GM06990 (cell line): ENCODE results near the gene SPOCK3.

Experiments used
- DNase-seq: peaks from one replicate; pipeline ENCODE4 v3.0.0-alpha.2; 2011; ENCODE audit not compliant: insufficient read length; ENCODE audit errors: extremely low read depth
- H3K27me3 ChIP-seq: replicated peaks from 2 replicates; pipeline ENCODE4 v1.6.0; 2011; ENCODE audit warnings: low read length; ENCODE audit not compliant: control insufficient read depth, insufficient read depth
- H3K36me3 ChIP-seq: 2 replicates; pipeline ENCODE4 v1.5.1; 2011; ENCODE audit warnings: low read length; ENCODE audit not compliant: control insufficient read depth, insufficient read depth
- H3K4me3 ChIP-seq: replicated peaks from 2 replicates; pipeline ENCODE4 v1.5.1; 2011; ENCODE audit warnings: low read depth, mild to moderate bottlenecking, control low read depth, low read length
- TF ChIP-seq, protein P1 (sequence below): IDR thresholded peaks from 2 replicates; pipeline ENCODE4 v1.5.1; 2011; ENCODE audit warnings: low read length, control low read depth, mild to moderate bottlenecking, inconsistent platforms; ENCODE audit not compliant: insufficient read depth, poor library complexity, severe bottlenecking

SPOCK3 gene

GRCh38 chr4:167196344-167197012, 37.8 kb downstream of the SPOCK3 start:
- Histone ChIP-seq H3K4me3 (no peak overlapping the region), H3K27me3 (no peaks in the 10 kb centered on the region), H3K36me3 (no peaks in the 10 kb centered on the region)
- DNase-seq: no peak
- TF ChIP-seq, protein P1, sequence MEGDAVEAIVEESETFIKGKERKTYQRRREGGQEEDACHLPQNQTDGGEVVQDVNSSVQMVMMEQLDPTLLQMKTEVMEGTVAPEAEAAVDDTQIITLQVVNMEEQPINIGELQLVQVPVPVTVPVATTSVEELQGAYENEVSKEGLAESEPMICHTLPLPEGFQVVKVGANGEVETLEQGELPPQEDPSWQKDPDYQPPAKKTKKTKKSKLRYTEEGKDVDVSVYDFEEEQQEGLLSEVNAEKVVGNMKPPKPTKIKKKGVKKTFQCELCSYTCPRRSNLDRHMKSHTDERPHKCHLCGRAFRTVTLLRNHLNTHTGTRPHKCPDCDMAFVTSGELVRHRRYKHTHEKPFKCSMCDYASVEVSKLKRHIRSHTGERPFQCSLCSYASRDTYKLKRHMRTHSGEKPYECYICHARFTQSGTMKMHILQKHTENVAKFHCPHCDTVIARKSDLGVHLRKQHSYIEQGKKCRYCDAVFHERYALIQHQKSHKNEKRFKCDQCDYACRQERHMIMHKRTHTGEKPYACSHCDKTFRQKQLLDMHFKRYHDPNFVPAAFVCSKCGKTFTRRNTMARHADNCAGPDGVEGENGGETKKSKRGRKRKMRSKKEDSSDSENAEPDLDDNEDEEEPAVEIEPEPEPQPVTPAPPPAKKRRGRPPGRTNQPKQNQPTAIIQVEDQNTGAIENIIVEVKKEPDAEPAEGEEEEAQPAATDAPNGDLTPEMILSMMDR: no peak

DNA sequence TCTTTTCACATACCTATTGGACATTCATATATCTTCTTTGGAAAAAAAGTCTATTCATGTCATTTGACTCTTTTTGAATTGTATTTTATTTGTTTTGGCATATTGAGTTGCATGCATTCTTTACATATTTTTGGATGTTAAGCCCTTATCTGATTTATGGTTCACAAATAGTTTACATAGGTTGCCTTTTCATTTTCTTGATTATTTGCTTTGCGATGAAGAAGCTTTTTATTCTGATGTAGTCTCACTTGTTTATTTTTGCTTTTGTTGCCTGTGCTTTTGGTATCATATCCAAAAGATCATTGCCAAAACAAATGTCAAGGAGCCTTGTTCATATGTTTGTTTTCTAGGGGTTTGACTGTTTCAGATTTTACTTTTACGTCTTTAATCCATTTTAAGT, 43.9 kb downstream of the SPOCK3 start:
- no peak overlapping the region for H3K4me3 ChIP-seq
- TF ChIP-seq, protein P1: no peak
- no peaks in the 10 kb centered on the region for H3K27me3 ChIP-seq
- no peak for DNase-seq
- H3K36me3 ChIP-seq: no peaks in the 10 kb centered on the region

GRCh38 chr4:167185465-167185864, 48.8 kb downstream of the SPOCK3 start:
- no peak for DNase-seq

GRCh38 chr4:167183036-167183435, 51.3 kb downstream of the SPOCK3 start:
- Histone ChIP-seq H3K4me3 (no peak overlapping the region), H3K36me3 (no peaks in the 10 kb centered on the region), H3K27me3 (no peaks in the 10 kb centered on the region)
- DNase-seq: no peak
- TF ChIP-seq, protein P1: no peak

More at GRCh38 chr4:167185465-167185864, 48.8 kb downstream of the SPOCK3 start:
- no peaks in the 10 kb centered on the region for H3K36me3 ChIP-seq
- no peaks in the 10 kb centered on the region for H3K27me3 ChIP-seq
- no peak overlapping the region for H3K4me3 ChIP-seq
- TF ChIP-seq, protein P1: no peak

DNA sequence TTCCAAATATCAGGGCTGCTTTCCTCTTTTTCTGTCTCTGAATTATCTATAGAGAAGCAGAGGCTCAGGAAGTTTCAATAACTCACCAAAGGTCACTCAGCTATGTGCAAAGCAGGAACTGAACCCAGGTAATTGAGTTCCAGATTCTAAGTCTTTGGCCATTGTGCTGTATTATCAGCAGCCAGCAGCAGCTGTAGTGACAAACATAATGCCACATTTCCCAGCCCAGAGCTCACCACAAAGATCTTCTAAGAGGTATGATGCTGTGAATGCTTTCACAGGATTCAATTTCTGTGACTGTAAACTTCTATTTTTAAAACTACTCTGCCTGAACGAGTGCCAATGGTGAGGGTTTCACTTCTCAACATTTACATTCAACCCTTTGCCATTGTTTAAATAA, 56.4 kb downstream of the SPOCK3 start:
- TF ChIP-seq, protein P1: no peak
- H3K36me3 ChIP-seq: no peaks in the 10 kb centered on the region
- DNase-seq: no peak
- no peak overlapping the region for H3K4me3 ChIP-seq
- no peaks in the 10 kb centered on the region for H3K27me3 ChIP-seq
